NCI-H1694 (cell line): ENCODE data around the gene ATXN1.

Experiments
- DNase-seq: peaks from one replicate; lab custom pipeline; 2025; lab: John Stamatoyannopoulos, UW

Gene ATXN1

GRCh38 chr6:16332175-16332542, 429.1 kb downstream of the ATXN1 start:
- DNase-seq, result peak; percentile 74

GRCh38 chr6:16331384-16332174, 429.7 kb downstream of the ATXN1 start:
- DNase-seq, result peak; percentile 63

GRCh38 chr6:16329233-16329632, 432.0 kb downstream of the ATXN1 start:
- DNase-seq, result no peak

- no peak for DNase-seq
Observed at GRCh38 chr6:16327777-16328325, 433.4 kb downstream of the ATXN1 start.

GRCh38 chr6:16326971-16327776, 434.1 kb downstream of the ATXN1 start:
- no peak for DNase-seq

GRCh38 chr6:16326531-16326930, 434.7 kb downstream of the ATXN1 start:
- DNase-seq, result no peak

GRCh38 chr6:16324606-16325225, 436.5 kb downstream of the ATXN1 start:
- DNase-seq, result no peak

GRCh38 chr6:16324184-16324583, 437.1 kb downstream of the ATXN1 start:
- DNase-seq, result no peak

- DNase-seq, result peak; percentile 96
Observed at GRCh38 chr6:16322666-16323312, 438.5 kb downstream of the ATXN1 start.

GRCh38 chr6:16321826-16322225, 439.4 kb downstream of the ATXN1 start:
- no peak for DNase-seq

- no peak for DNase-seq
Observed at GRCh38 chr6:16321341-16321710, 439.9 kb downstream of the ATXN1 start.

- DNase-seq, result peak; percentile 86
Observed at GRCh38 chr6:16320533-16321340, 440.5 kb downstream of the ATXN1 start.

- peak; percentile 88 for DNase-seq
Observed at GRCh38 chr6:16319813-16320532, 441.3 kb downstream of the ATXN1 start.

- no peak for DNase-seq
Observed at GRCh38 chr6:16318953-16319720, 442.1 kb downstream of the ATXN1 start.

GRCh38 chr6:16318538-16318937, 442.7 kb downstream of the ATXN1 start:
- no peak for DNase-seq

GRCh38 chr6:16316741-16317251, 444.5 kb downstream of the ATXN1 start:
- peak; percentile 73 for DNase-seq

- no peak for DNase-seq
Observed at GRCh38 chr6:16314296-16314695, 447.0 kb downstream of the ATXN1 start.

- DNase-seq, result no peak
Observed at GRCh38 chr6:16313732-16314131, 447.5 kb downstream of the ATXN1 start.

GRCh38 chr6:16311763-16312162, 449.5 kb downstream of the ATXN1 start:
- DNase-seq, result no peak

- DNase-seq, result no peak
Observed at GRCh38 chr6:16306334-16306733, 454.9 kb downstream of the ATXN1 start.
